Testis (tissue), 3 donors: Measurements from ENCODE around the gene BTG4. TPM values are rescaled to one million over a fixed set of nuclear protein-coding genes. Genes with fewer than 3 reads are reported as not detected.

ENCODE experiments used
- DNase-seq: peaks from one replicate; pipeline ENCODE4 v3.0.0-alpha.2; 2019
- H3K27ac ChIP-seq, 2 donors: fragments of 200-600 bp; sonication (generic); one replicate each; pipeline ENCODE4 v1.5.1; 2019
- H3K27me3 ChIP-seq: fragments of 200-600 bp; sonication (generic); one replicate; pipeline ENCODE4 v1.5.1; 2019
- H3K36me3 ChIP-seq: fragments of 200-600 bp; sonication (generic); one replicate; pipeline ENCODE4 v1.5.1; 2017; ENCODE audit warnings: low read depth; ENCODE audit errors: missing control alignments
- H3K4me1 ChIP-seq: fragments of 200-600 bp; sonication (generic); one replicate; pipeline ENCODE4 v1.5.1; 2019
- H3K4me3 ChIP-seq, 2 donors: fragments of 200-600 bp; sonication (generic); one replicate each; pipeline ENCODE4 v1.5.1; 2017 to 2019
- H3K9me3 ChIP-seq: fragments of 200-600 bp; sonication (generic); one replicate; pipeline ENCODE4 v1.5.1; 2017
- CTCF ChIP-seq, 3 experiments: fragments of 450-650 bp in 2 of 3; fragments of 200-600 bp in 1 of 3; sonication (generic) in 1 of 3; IDR thresholded peaks; one replicate each; pipeline ENCODE4 v1.5.1; 2016 to 2019; ENCODE audit warnings: antibody characterized with exemption in 3 of 3, mild to moderate bottlenecking in 2 of 3, moderate library complexity in 1 of 3
- POLR2A ChIP-seq: fragments of 450-650 bp; IDR thresholded peaks from one replicate; pipeline ENCODE4 v1.6.1; 2017; ENCODE audit warnings: antibody characterized with exemption, mild to moderate bottlenecking, moderate library complexity
- WGBS, 2 donors: methylation state at CpG; one replicate each; pipeline ENCODE4 v1.1.5; 2018; 5-methylcytosine and 5-hydroxymethylcytosine counted together
- intact Hi-C: fragments of 100-400 bp; cut with DNase I; formaldehyde crosslinking; loops from one replicate; pipeline ENCODE4 v1.15.1; 2023; ENCODE audit warnings: low total_unique reads
- polyA plus RNA-seq: library from polyadenylated mRNA; stranded (reverse); fragments of 350-450 nt; fragmentation: Illumina TruSeq; extraction: RNeasy Lipid Tissue Mini Kit (QIAGEN cat#74804); gene quantifications from one replicate; pipeline ENCODE4 v1.2.3, GENCODE V29; 2014; ENCODE audit warnings: low read depth, low replicate concordance; ENCODE audit not compliant: insufficient read depth
- total RNA-seq, 2 donors: library from RNA; depleted of rRNA; stranded (reverse); fragments of >200 nt; gene quantifications; one replicate each; pipeline ENCODE4 v1.2.3, GENCODE V29; 2016

Gene BTG4
- total and polyA plus RNA-seq, 3 donors from 2014 or later = 8.7 to 36.8 (median 26.6) TPM

DNA sequence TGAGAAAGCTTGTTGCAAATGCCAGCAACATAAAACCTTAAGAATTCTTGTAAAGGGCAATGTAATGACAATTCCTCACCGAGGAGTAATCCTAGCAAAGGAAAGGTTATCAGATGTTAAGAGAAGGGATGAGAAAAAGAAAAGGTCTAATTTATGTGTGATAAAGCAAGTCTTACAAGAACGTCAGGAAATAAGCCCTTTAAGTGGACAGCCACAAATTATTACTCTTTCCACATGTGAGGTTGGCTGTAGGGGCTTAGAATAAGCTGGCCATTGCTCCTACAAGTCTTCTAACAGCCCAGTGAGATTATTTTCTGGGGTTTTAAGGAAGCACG is 37.6 kb upstream of the BTG4 start:
- Histone ChIP-seq H3K4me3 (no peak overlapping the region), H3K27ac (no peak overlapping the region), H3K4me1 (no peaks in the 10 kb centered on the region), H3K9me3 (no peaks in the 10 kb centered on the region), H3K36me3 (no peaks in the 10 kb centered on the region), H3K27me3 (no peaks in the 10 kb centered on the region)
- TF ChIP-seq CTCF (IDR thresholded peaks at IDR 0.05) (no peak), POLR2A (no peak)
- 69 to 70% methylated on average over 3 of the region's 3 CpGs for WGBS, 2 donors
- intact Hi-C loops = no loop called here
- DNase-seq = no peak

DNA sequence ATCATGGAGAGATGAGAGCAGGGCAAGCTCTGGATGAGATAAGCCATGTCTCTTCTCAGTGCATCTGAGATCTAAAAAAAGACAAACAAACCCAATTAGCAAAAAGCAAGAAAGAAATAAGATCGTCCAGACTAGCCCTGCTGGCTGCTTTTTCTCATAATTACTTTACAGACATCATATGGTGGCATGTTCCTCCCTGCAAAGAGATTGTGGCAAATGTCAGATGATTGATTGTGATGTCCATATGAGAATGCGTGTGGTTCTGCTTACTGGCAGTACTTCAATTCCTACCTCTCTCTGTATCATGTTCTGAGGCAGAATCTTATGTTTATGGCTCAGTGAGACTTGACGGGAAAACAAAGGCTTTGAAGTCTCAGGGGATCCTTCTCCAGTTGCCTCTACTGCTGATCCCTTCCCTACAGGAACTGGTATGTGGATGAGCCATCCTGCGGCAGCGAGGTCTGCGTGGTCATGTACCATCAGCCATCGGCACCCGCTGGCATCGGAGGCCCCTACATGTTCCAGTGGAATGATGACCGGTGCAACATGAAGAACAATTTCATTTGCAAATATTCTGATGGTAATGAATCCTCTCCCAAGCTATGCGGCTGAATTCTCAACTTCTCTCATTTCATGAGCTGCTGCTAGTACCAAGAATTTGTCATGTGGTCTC is 37.1 kb upstream of the BTG4 start:
- H3K36me3 ChIP-seq = no peaks in the 10 kb centered on the region
- H3K9me3 ChIP-seq = no peaks in the 10 kb centered on the region
- no peaks in the 10 kb centered on the region for H3K4me1 ChIP-seq
- no peak for DNase-seq
- no peak for TF ChIP-seq POLR2A
- TF ChIP-seq CTCF (IDR thresholded peaks at IDR 0.05) = no peak
- no peak overlapping the region for H3K27ac ChIP-seq
- 85 to 86% methylated on average over 7 to 11 of the region's 11 CpGs for WGBS, 2 donors
- no peaks in the 10 kb centered on the region for H3K27me3 ChIP-seq
- intact Hi-C loops = no loop called here
- H3K4me3 ChIP-seq = no peak overlapping the region

GRCh38 chr11:111548525-111548924 is 36.3 kb upstream of the BTG4 start:
- Histone ChIP-seq H3K27me3 (no peaks in the 10 kb centered on the region), H3K4me1 (no peaks in the 10 kb centered on the region), H3K9me3 (no peaks in the 10 kb centered on the region), H3K27ac (no peak overlapping the region), H3K36me3 (no peaks in the 10 kb centered on the region), H3K4me3 (no peak overlapping the region)
- 90 to 97% methylated on average over 1 to 2 of the region's 2 CpGs for WGBS, 2 donors
- TF ChIP-seq CTCF (IDR thresholded peaks at IDR 0.05) = no peak
- no peak for TF ChIP-seq POLR2A
- DNase-seq = no peak
- intact Hi-C loops = no loop called here

DNA sequence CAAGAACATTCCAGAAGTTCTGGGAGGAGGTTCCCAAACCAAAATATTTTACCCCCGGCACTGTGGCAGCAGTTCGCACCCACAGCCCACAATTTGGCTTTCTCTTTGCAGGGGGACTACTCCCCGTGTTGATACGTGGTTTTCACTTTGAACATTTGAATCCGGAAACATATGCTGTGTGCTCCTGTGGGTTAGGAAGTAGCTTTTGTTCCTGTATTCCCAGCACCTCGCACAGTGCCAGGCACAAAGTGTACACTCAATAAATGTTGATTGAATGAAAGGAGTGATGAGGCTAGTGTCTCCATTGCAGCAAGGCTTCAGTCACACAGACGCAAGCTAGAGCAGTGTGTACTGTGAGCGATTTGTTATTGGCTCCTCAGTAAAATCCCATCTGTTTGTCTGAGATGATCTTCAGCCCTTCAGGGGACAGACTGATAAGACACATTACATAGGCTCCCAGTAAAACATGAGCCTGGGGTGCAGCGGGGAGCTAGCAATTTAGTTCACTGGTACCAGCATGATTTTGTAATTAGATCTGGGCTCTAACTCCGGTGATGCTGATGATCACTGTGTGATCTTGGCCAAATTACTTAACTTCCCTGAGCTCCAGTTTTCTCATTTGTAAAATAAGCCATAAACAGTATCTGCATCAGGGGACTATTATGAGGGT is 30.6 kb upstream of the BTG4 start:
- Histone ChIP-seq H3K4me3 (no peak overlapping the region), H3K27me3 (no peaks in the 10 kb centered on the region), H3K27ac (no peak overlapping the region), H3K36me3 (no peaks in the 10 kb centered on the region), H3K9me3 (no peaks in the 10 kb centered on the region), H3K4me1 (no peaks in the 10 kb centered on the region)
- TF ChIP-seq POLR2A (no peak), CTCF (IDR thresholded peaks at IDR 0.05) (no peak)
- 64 to 66% methylated on average over 10 of the region's 10 CpGs for WGBS, 2 donors
- intact Hi-C loops = no loop called here
- no peak for DNase-seq
